ENCODE results near the gene UPF2.

UPF2 gene

DNA sequence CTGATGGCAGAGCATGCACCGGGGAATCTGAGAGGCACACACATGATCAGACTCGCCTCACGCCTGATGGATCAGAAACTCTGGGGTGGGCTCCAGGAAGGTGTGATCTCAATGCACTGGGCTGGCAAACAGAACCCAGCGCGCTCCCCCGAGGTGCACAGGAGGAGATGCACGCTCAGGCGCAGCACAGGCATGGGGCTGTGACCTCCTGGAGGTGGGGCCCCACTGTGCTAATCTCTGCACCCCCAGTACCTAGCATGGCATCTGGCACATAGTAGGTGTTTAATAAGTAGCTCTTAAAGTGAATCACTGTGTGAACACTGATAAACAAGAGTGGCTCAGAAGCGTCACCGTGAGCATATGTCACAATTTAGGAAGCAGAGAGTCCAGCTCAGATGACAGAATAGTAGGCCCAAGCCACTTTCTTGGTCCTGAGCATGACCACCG is 161.6 kb downstream of the UPF2 start:
- no peak for DNase-seq

DNA sequence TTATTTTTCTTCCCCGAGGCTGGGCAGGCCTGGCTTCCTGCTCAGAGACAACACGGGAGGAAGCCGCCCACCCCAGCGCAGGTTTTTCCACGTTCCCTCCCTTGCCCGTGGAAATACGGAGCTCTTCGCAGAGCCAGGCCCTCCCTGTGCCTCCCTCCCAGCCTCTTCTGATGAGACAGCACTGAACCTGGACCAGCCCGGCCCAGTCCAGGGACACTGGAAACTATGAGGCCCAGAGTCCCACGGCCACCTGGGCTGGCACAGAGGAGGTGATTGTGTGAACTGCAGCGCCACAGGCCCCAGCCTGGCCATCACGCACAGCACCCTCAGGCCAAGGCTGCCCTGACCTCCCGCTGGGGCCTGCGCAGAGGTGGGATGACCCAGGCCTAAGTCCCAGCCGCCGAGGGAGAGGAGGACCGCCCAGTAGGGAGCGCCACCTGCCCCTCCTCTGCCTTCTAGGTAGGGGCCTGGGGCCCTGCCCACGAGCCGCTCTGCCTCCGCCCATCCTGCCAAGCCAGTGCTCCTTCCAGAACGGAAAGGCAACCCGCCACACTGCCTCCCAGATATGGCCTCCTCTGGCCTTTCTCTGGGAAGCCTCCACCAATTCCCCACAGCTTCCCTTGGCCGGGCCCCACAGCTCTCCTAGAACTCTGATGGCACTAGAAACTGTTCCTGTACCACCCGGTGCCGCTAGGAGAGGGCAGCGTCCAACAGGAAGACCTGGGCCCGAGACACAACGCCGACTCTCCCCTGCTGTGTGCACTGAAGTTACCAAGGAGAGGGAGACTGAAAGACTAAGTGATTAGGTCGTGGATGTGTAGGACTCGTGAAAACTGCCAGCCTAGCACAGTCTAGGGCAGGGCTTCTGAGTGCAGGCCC is 162.2 kb downstream of the UPF2 start:
- no peak for DNase-seq

DNA sequence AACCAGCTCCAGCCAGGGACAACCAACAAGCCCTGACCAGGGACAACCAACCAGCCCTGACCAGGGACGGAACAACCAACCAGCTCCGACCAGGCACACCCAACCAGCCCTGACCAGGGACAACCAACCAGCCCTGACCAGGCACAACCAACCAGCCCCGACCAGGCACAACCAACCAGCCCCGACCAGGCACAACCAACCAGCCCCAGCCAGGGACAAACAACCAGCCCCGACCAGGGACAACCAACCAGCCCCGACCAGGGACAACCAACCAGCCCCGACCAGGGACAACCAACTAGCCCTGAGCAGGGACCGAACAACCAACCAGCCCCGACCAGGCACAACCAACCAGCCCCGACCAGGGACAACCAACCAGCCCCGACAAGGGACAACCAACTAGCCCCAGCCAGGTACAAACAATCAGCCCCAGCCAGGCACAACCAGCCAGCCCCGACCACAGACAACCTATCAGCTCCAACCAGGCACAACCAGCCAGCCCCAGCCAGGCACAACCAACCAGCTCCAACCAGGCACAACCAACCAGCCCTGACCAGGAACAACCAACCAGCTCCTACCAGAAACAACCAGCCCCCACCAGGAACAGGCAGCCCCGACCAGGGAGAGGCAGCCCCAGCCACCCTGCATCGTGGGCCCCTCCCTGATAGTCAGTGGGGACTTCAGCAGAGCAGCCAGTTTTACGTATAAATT is 163.1 kb downstream of the UPF2 start:
- DNase-seq = no peak

DNA sequence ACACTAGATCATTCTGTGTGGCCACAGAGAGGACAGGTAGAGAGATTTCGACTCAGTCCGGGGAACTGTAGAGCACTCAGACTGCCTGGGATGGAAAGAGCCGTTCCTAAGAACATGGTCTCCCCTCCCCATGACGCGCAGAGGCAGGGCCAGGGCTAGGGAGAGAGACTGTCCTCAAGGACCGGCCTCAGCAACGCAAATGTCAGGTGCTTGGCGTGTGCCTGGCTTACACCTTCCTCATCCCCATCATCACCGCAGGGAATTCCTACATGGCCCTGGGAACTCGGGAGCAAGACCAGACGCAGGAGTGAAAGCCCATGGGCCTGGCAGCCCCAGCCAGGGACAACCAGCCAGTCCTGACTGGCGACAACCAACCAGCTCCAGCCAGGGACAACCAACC is 163.8 kb downstream of the UPF2 start:
- no peak for DNase-seq

DNA sequence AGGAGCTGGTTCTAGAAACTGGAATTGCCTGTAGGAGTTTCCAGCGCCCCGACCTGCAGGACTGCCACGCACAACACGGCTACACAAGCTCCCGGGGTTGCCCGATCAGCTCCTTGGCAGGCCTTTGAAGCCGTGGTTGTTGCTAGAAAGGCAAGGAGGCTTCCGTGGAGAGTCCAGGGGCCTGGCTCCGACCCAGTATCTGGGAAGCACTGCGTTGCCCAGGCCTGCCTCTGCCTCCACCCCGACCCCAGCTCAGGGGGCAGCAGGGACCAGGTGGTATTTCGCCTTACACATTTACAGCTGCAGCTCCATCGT is 165.1 kb downstream of the UPF2 start:
- DNase-seq = no peak

DNA sequence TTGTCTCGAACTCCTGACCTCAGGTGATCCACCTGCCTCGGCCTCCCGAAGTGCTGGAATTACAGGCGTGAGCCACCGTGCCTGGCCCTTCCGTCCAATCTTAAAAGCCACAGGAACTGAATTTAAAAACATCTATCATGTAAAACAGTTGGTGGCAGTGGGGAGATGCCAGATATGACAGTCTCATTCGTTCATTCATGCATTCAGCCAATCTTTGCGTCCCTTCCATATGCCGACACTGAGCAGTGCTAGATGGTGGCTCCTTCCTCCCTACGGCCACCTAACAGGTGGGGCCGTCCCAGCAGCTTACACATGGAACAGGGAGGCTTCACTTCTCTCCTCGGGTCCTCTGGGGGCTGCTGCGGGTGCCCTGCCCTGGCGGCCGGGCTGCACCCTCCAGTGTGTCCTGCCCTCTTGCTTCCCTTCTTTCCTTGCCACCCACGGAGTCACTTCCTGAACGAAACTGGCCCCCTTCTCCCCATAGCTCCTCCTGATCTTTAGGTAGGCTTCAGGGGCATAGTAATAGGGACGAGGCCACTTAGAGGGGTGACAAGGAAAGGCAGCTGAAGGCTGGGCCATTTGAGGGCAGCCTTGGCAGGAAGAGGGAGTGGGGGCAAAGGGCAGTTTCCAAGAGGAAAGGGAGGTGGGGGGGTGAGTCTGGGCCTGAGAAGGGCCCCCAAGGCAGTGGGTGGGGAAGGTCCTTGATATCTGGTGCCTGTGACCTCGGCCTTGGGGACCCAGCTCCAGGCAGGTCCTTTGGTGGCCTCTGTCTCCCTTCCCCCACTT is 165.6 kb downstream of the UPF2 start:
- DNase-seq = no peak

DNA sequence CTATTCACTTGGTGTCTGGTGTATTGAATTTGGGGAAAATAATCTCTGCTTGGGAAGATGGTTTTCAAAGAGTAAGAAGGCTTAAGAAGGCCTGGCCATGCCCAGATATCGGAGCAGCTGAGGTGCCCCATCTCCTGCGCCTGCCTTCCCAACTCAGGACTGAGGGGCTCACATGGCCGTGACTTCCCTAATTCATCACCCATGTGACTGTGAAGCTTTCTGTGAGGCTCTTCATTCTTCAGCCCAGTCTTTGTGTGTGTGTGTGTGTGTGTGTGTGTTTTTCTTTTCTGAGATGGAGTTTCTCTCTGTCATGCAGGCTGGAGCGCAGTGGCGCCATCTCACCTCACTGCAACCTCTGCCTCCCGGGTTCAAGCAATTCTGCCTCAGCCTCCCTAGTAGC is 166.3 kb downstream of the UPF2 start:
- DNase-seq = no peak

DNA sequence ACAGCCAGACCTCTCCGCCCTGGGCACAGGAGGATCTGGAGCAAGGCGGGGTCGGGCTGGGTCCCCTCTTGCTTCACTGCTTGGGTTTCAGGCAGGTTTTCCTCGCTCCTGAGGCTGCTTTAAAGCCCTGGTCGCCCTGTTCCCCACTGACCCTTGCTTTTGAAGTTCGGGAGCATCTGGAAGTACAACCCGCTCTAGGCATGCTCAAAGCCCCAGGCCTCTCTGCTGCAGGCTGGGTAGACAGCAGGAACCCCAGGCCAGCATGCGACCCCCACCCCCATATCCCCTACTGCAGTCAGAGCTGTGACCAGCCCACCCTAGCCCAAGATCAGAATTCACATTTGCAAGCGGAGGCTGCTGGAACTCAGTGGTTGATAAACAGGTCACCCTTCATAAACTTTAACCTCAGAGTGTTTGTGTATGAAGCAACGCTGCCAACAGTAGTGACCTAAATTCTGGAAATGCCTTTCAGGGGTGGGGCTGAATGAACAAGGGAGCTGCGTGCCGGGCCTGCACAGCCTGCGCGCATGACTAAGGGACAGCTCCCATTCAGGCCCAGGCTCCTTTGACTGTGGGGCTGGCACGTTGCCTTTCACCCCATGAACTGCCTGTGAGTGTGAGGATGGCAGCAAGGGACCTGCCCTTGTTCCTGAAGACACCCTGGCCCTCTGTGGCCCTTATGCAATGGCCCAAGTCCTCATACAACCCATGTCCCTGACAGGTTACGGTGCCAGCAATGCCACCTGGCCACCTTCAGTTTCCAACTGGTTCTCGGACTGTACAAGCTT is 166.9 kb downstream of the UPF2 start:
- DNase-seq = no peak

DNA sequence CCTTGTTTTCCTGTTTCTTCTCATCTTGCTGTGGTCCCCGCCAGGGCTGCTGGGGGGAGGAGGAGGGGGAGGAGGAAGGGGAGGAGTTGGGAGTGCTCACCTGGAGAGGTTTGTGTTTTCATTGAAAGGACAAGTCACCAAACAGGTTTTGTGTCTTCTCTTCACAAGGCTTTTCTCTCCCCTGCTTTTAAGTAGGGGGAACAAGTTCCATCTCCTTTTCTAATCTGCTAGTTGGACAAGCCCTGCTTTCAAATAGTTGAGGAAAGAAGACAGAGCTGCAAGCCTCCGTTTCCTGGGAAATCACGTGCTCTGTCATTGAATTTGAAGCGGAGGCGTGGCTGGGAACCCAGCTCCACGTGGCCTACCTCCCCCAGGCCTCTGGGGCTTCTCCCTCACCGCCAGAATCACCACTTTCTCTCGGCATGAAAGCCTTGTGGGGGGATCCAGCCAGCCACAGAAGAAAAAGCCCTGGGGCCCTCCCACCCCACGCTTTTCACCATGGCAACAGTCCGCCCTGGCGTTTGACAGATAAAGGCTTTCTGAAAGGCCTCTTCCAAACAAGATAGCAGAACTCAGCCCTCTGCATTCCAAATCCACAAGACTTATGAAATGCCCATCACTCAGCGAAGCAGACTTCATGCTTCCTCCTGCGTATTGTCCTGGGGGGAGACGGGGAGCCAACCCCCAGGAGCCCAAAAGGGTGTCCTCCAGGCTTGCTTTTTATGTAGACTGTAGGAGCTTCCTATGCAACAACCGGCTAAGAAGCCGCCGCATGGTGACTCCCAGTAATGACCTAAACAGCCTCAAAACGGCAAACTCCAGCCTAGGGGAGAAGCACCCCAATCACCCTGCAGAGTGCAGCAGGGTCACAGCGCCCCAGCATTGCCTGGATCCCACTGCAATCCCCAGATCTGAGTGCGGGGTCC is 167.8 kb downstream of the UPF2 start:
- peak; percentile 78 for DNase-seq

DNA sequence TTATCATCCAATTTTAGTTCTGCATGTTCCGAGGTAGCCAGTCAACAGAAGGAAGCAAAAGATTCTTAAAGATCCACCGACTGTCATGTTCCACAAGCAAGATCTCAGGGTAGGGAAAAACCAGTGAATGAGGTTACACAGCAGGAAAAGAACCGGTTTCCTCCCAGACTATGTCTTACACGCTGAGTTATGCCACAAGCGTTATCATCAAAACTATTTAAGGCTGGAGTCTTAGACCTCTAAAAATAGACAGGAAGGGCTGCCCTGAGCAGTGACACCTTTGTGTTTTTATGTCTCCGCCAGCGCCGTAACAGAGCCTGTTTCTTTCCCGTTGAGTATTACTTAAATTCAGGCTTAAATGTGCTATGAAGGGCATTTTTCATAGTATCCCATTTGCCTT is 171.1 kb downstream of the UPF2 start:
- no peak for DNase-seq

DNA sequence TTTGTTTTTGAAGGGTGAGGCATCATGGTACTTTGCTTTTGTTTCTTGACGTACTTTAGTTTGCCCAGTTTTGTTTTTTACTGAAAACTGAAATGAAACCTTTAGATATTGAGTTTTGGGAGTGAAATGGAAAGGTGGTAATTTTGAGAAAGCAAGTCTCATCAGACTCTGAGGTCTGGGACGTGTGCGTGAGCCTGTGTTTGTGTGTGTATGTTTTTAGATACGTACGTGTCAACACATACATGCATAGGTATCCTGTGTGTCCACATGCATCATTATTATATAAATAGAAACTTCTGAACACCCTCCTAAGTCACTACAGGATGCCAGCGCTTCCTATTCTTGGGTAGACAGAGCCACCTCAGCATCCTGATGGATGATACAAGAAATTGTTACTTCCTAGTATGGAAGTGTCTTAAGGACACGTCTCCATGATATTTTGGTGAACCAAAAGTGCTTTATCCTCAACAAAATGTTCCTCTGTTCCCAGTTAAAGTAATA is 171.7 kb downstream of the UPF2 start:
- no peak for DNase-seq

DNA sequence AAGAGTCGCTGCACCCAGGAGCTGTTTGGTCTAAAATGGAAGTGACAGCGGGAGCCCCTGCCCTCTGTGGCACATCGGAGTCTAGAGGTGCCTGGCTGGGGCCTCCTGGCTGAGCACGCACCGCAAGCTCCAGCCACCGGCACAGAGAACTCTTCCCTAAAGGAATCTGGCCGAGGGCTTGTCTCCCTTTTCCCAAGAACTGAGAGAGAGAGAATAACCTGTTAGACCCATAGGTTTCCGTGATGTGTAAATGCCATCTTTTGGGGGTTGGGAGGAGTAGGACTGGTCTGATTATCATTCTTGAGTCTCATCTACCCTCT is 172.2 kb downstream of the UPF2 start:
- DNase-seq = no peak
